OCI-LY7 (cell line): ENCODE data around the gene FAM131B. TPM values are rescaled to one million over a fixed set of nuclear protein-coding genes. Genes with fewer than 3 reads are reported as not detected.

ENCODE experiments used
- BruUV-seq: library from RNA; stranded (reverse); fragments of 400-500 nt; replicated peaks from 2 replicates; lab custom pipeline; 2021; lab: Mats Ljungman, UMichigan
- CTCF ChIA-PET: fragments of 300-600 bp; sonication (Branson Sonifier 250); formaldehyde crosslinking; loops from one replicate; lab custom pipeline; 2022; ENCODE audit warnings: antibody characterized with exemption; ENCODE audit not compliant: unreplicated experiment; lab: Charles Lee
- POLR2A ChIA-PET: fragments of 300-600 bp; sonication (Branson Sonifier 250); formaldehyde crosslinking; loops from one replicate; lab custom pipeline; 2022; ENCODE audit warnings: antibody characterized with exemption; lab: Charles Lee
- DNase-seq: peaks from one replicate; pipeline ENCODE4 v3.0.0-alpha.2; 2015; ENCODE audit warnings: low spot score
- H2AFZ ChIP-seq: fragments of 200-600 bp; sonication (generic), shearing (Covaris generic); 2 replicates; pipeline ENCODE4 v1.6.1; 2014; ENCODE audit warnings: mild to moderate bottlenecking, antibody characterized with exemption, low read length, moderate library complexity
- H3K27ac ChIP-seq: fragments of 200-600 bp; sonication (generic); 2 replicates; pipeline ENCODE4 v1.5.1; 2014; ENCODE audit warnings: mixed run types, low read depth, mild to moderate bottlenecking, moderate library complexity, low read length, inconsistent platforms; ENCODE audit not compliant: poor library complexity, severe bottlenecking
- H3K36me3 ChIP-seq: fragments of 200-600 bp; sonication (generic); 2 replicates; pipeline ENCODE4 v1.6.1; 2014; ENCODE audit warnings: mild to moderate bottlenecking, antibody characterized with exemption, low read length, moderate library complexity, mixed read lengths; ENCODE audit not compliant: insufficient read depth
- H3K4me1 ChIP-seq: fragments of 200-600 bp; sonication (generic); 2 replicates; pipeline ENCODE4 v1.5.1; 2014; ENCODE audit warnings: mild to moderate bottlenecking, low read length; ENCODE audit not compliant: insufficient read depth, poor library complexity, severe bottlenecking
- H3K4me2 ChIP-seq: fragments of 200-600 bp; sonication (generic); 2 replicates; pipeline ENCODE4 v1.6.1; 2014; ENCODE audit warnings: mild to moderate bottlenecking, low read length
- H3K4me3 ChIP-seq: fragments of 200-600 bp; sonication (generic); 2 replicates; pipeline ENCODE4 v1.5.1; 2014; ENCODE audit warnings: mild to moderate bottlenecking, low read depth, low read length; ENCODE audit not compliant: poor library complexity, severe bottlenecking
- H3K79me2 ChIP-seq: fragments of 200-600 bp; sonication (generic); 2 replicates; pipeline ENCODE4 v1.6.1; 2016; ENCODE audit warnings: low read depth, mild to moderate bottlenecking, low read length, moderate library complexity, mixed read lengths; ENCODE audit not compliant: insufficient read depth
- H3K9me2 ChIP-seq: fragments of 200-600 bp; sonication (generic); 2 replicates; pipeline ENCODE4 v1.6.1; 2016; ENCODE audit warnings: mild to moderate bottlenecking, low read length, mixed read lengths; ENCODE audit not compliant: insufficient read depth
- H3K9me3 ChIP-seq: fragments of 200-600 bp; sonication (generic); 2 replicates; pipeline ENCODE4 v1.6.1; 2014; ENCODE audit warnings: mild to moderate bottlenecking, mixed run types, low read length, mixed read lengths
- H4K20me1 ChIP-seq: fragments of 200-600 bp; sonication (generic); 2 replicates; pipeline ENCODE4 v1.6.1; 2014; ENCODE audit warnings: mild to moderate bottlenecking, antibody characterized with exemption, low read length, moderate library complexity, mixed read lengths; ENCODE audit not compliant: insufficient read depth
- CTCF ChIP-seq: fragments of 200-600 bp; sonication (generic); conservative IDR thresholded peaks from 2 replicates; pipeline ENCODE4 v1.5.1; 2014; ENCODE audit warnings: mild to moderate bottlenecking, antibody characterized with exemption, low read length, moderate library complexity, mixed read lengths
- EZH2phosphoT487 ChIP-seq: fragments of 200-600 bp; sonication (generic); IDR thresholded peaks from 2 replicates; pipeline ENCODE4 v1.6.1; 2018; ENCODE audit warnings: low read depth, borderline replicate concordance, mild to moderate bottlenecking, mixed run types, antibody characterized with exemption, low read length, moderate library complexity, mixed read lengths
- intact Hi-C: fragments of 100-400 bp; cut with micrococcal nuclease; formaldehyde crosslinking; loops from one replicate; pipeline ENCODE4 v1.10.0; 2022; ENCODE audit not compliant: unreplicated experiment
- total RNA-seq, 2 experiments: library from RNA; depleted of rRNA in 1 of 2; stranded (reverse); fragments of >200 nt in 1 of 2; shearing (Covaris generic) in 1 of 2; gene quantifications; 2 replicates each; pipeline ENCODE4 v1.2.3, GENCODE V29; 2014 to 2022

Gene FAM131B
- total RNA-seq, 2 experiments from 2014 or later: not detected

- ChIA-PET CTCF (no interaction called here), POLR2A (no interaction called here)
- no peaks in the 10 kb centered on the region; the same call in 1 of the 2 replicates for H4K20me1 ChIP-seq
- TF ChIP-seq EZH2phosphoT487 (no peak), CTCF (no peak)
- intact Hi-C loops: no loop called here
- no peaks in the 10 kb centered on the region for H3K4me1 ChIP-seq
- DNase-seq: no peak
- no peaks in the 10 kb centered on the region for H3K9me2 ChIP-seq
- H3K79me2 ChIP-seq: no peaks in the 10 kb centered on the region
- H2AFZ ChIP-seq: no peak overlapping the region
- BruUV-seq: no TSS peak
- H3K36me3 ChIP-seq: no peaks in the 10 kb centered on the region
- H3K4me3 ChIP-seq: no peak overlapping the region
- no peaks in the 10 kb centered on the region for H3K9me3 ChIP-seq
- H3K4me2 ChIP-seq: no peak overlapping the region
- no peak overlapping the region for H3K27ac ChIP-seq
Measured at GRCh38 chr7:143399642-143400041, 37.1 kb upstream of the FAM131B start.

- intact Hi-C loops: no loop called here
- ChIA-PET POLR2A (no interaction called here), CTCF (no interaction called here)
- Histone ChIP-seq H4K20me1 (no peaks in the 10 kb centered on the region; the same call in 1 of the 2 replicates), H3K27ac (no peak overlapping the region), H3K4me2 (no peak overlapping the region), H3K79me2 (no peaks in the 10 kb centered on the region), H3K9me3 (no peaks in the 10 kb centered on the region), H3K4me1 (no peaks in the 10 kb centered on the region), H2AFZ (no peak overlapping the region), H3K36me3 (no peaks in the 10 kb centered on the region), H3K4me3 (no peak overlapping the region), H3K9me2 (no peaks in the 10 kb centered on the region)
- TF ChIP-seq EZH2phosphoT487 (no peak), CTCF (no peak)
- no peak for DNase-seq
- no TSS peak for BruUV-seq
Measured at GRCh38 chr7:143399151-143399550, 36.6 kb upstream of the FAM131B start.

GRCh38 chr7:143398616-143399015, 36.1 kb upstream of the FAM131B start:
- intact Hi-C loops: no loop called here
- Histone ChIP-seq H3K4me2 (no peak overlapping the region), H3K4me1 (no peaks in the 10 kb centered on the region), H3K9me3 (no peaks in the 10 kb centered on the region), H4K20me1 (no peaks in the 10 kb centered on the region; the same call in 1 of the 2 replicates), H2AFZ (no peak overlapping the region), H3K9me2 (no peaks in the 10 kb centered on the region), H3K4me3 (no peak overlapping the region), H3K27ac (no peak overlapping the region), H3K36me3 (no peaks in the 10 kb centered on the region), H3K79me2 (no peaks in the 10 kb centered on the region)
- TF ChIP-seq EZH2phosphoT487 (no peak), CTCF (no peak)
- DNase-seq: no peak
- no TSS peak for BruUV-seq
- POLR2A ChIA-PET: no interaction called here
- CTCF ChIA-PET: no interaction called here
